Measurements from ENCODE around the gene PXMP2.

- no peak for TF ChIP-seq MAX (IDR thresholded peaks at IDR 0.05; ENCODE audit: low read depth, low read length)
- no peak for TF ChIP-seq CTCF (IDR thresholded peaks at IDR 0.05; ENCODE audit: low read depth, low read length)
- TF ChIP-seq POLR2A (IDR thresholded peaks at IDR 0.05; ENCODE audit: extremely low read depth, insufficient read length) = no peak
Measured at GRCh38 chr12:132641811-132642650, 45.4 kb upstream of the PXMP2 start.

Data from NB4 (cell line).